ENCODE data around the gene UQCRQ.

The UQCRQ gene

DNA sequence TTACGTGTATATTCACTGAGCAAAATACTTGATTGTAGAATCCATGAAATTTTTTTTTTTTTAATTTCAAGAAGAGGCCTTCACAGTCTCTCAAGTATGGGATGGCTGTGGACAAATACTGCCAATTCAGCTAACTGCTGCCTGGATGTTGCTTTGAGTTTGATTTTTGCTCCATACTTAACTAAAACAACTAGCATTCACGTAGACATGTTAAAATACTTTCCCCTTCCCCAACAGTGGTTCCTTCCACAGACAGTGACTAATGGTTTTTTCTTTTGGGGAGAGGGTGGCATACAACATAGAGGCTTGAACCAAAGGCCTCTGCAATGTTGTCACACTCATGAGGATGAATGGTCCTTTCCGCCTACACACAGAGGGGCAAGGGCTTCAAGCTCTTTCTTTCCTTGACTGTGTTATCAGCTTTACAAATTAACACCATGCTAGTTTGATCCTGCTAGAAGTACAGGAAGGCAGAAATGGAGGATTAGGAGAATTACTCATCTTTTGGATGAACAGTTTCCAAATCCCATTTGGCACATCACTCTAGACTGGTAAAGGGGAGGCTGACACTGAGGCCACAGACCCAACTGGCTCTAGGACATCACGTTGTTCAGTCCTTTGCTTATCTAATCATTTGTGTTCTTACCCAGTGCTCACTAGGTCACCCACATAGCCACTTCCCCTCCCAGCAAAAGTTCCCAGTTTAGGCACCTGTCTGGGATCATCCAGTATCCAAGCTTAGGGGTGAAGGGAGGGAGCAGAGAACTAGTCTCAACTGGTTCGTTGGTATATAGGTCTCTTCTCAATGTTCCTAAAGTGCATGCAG, 5.2 kb downstream of the UQCRQ start:
- no peak for DNase-seq

DNA sequence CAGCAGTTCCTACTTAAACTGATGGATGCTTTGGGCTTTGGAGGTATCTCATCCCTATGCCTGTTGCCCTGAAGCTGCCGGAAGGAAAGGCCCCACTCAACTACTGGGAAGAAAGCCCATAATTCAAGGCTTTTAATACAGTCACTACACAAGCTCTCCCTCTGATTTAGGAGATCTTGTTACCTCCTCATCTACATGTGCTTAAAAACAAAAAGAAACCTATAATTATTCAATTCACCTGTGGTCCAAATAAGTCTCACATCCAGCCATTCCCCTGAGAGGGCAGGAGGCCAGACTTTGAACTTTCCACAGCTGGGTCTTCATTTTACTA, 6.3 kb downstream of the UQCRQ start:
- DNase-seq = no peak

DNA sequence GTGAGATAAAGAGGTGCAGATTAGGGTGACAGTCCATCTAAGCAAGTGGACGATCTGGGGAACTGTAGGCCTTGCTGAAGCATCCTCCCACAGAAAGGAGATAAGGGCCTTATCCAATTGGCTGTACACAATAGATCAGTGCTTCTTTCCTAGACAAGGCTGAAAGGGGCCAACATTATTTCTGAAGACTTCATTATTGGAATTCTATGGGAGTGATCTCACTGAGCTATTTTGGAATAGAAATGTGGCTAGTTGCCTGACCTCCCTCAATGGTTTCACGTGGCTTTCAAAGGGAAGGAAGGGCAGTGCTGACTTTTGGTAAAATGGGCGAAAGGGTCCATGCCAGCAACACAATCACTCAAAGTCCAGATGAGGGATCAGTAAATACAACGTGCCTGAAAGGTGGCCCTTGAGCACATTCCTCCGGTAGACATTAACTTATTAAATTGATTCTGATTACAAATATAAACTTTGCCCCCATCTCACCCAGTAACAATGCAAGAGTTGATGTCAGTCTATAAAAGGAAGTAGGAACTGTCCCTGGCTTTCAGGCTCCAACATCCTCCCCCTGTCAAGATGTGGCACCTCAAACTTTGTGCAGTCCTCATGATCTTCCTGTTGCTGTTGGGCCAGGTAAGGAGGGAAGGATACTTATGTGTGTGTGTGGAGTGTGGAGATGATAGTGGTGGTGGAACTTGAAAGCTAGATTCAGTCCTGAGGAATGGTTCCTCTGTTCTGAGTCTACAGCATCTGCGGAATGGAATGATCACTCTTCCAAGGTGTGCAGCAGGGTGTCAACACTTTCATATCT, 6.9 kb downstream of the UQCRQ start, which contains the start of gene LEAP2:
LEAP2 (plus strand) TSS at position 550 of the 811 bp plus-strand sequence; CDS start at position 577, 27 bp downstream.
- DNase-seq = no peak

DNA sequence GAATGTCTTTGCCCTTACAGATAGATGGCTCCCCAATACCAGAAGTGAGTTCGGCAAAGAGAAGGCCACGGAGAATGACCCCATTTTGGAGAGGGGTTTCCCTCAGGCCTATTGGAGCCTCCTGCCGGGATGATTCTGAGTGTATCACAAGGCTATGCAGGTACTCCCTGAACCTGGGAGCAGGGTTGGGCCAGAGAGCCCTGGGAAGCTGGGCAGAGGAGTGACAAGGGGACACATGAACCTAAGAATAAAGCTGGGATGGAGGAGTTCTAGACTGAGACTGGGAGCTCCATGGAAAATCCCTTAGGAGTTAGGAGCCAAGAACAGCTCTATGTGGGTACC, 7.5 kb downstream of the UQCRQ start:
- DNase-seq = no peak

GRCh38 chr5:132876020-132876759, 9.7 kb downstream of the UQCRQ start:
- DNase-seq = no peak

DNA sequence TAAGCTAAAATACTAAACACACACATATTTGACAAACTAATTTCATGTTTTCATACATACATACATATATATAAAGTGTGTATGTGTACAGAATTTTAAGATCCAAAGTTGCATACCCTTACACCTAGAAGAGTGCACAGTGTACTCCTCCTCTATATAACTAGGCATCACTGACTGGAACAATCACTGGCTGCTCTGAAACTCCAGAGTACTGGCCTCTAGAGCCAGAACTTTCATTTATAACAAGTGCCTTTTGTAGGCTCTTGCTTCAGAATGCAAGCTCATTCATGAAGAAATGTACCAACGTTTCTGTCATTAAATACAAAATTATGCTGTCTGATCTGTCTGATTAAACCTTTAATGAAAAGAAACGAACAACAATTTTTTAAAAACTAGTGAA, 11.0 kb downstream of the UQCRQ start:
- DNase-seq = no peak

DNA sequence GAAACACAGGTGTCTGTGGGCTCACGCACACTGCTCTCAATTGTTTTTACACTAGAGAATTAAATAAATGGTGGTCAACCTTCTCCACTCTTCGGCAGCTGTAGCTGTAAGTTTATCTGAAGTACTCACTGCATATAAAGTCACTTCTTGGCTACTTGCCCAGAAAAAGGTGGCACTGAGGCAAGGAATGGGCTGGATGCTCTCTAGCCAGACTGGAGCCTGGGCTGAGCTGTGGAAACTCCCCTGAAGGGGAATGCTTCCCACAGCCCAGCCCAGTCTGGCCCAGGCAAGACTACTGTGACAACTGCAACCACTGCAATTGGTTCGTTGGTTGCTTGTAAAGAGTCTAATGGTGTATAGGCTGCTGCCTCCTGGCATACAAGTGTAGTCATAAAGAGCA, 11.5 kb downstream of the UQCRQ start:
- no peak for DNase-seq

DNA sequence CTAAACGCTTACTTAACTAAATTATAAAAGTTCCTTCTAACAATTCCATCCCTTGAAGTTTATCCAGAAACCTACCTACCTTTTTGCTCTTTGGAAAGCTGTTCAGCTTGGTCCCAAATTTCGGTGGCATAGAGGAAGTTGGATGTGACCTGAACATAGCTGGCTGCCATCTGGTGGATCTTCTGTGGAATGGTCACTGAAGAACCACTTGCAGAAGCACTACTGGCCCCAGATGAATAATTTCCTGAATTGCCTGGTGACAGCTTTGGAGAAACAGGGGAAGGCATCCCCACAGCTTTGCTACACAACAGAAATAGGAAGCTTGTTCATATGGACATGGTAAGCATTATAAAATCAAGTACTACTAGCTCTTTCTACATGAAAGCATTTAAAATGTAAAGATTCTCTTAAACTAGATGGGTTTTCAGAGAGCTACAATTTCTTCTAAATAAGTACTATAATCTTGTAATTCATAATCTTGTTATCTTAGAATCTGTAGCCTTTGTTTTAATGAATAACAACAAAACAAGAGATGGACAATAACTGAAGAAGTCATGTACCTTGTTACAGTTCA, 16.9 kb downstream of the UQCRQ start:
- peak; percentile 45 for DNase-seq

DNA sequence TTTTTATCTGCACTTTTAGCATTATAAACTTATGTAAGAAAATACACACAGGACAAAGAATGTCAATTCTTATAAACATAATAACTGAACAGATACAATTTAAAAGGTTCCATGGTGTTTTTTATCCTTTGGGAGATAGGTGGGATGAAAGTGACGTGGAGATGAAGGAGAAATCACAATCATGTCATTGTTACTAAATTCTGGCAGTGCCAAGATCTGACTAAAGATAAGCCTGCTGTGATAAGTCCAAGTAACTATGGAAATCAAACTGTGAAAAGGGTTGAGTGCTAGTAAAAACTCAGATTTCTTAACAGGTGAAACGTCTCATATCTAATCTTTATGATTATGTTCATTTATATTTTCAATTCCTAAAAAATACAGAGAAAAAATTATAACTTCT, 18.1 kb downstream of the UQCRQ start:
- DNase-seq = no peak

DNA sequence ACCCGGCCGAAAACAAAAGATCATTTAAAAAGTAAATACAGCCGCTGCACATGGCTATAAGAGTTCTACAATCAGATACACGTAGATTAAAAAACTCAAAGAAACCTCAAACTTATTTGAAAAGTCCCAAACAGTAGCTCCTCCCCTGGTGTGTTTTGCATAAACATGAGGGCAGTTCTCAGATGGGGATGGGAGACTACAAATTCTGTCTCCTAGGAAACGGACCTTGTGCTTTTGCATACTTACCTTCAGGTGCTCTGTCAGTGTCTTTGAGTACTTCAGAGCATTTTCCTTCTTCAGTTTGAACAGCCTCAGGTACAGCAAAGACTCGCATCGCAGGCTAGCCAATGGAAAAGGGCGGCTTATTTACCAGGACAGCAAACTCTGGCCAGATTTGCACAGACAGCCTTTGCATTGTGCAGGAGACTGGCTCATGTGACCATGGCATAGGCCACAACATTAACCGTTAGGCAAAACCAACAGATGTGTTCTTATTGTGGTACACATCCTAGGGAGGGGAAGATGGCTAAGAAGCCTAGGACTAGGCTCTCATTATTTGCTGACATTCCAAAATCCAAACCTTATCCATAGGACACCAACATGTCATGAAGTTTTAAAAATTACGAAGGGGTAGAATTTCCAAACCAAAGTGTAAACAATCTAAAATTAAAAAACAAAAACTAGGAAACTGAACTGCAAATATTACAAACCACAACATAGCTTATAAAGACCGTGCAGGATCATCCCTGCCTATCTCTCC, 19.8 kb downstream of the UQCRQ start:
- no peak for DNase-seq

DNA sequence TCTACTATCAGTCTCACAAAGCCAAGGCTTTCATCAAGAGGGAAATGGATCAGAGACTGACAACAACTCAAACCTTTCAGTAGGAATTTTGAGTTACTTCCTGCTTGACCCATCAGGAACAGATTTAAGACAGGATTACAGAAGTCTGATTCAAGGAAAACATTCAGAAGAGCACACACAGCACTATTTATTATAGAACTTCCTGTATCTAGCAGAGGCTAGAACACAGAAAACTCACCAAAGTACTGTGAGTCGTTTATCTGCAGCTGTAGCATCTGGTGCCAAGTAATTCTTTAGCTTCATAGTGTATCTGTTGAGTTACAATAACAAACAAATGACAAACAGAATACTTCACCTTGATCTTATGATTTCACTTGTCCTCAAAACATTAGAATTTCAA, 20.8 kb downstream of the UQCRQ start:
- no peak for DNase-seq

DNA sequence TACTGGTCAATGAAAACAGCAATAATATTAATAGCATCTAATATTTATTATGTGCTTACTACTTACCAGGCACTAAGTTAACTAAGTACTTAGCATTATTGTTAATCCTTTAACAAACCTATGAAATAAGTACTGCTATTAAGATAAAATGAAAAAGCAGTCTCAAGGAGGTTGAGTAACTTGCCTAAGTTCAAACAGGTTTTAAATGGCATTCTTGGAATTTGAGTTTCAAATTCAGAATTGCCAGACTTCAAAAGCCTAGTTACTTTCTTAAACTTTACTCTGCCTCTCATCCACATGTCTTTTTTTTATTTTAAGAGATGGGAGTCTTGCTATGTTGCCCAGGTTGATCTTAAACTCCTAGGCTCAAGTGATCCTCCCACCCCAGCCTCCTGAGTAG, 23.1 kb downstream of the UQCRQ start:
- no peak for DNase-seq

- DNase-seq = no peak
Measured at GRCh38 chr5:132890817-132891216, 24.4 kb downstream of the UQCRQ start.

DNA sequence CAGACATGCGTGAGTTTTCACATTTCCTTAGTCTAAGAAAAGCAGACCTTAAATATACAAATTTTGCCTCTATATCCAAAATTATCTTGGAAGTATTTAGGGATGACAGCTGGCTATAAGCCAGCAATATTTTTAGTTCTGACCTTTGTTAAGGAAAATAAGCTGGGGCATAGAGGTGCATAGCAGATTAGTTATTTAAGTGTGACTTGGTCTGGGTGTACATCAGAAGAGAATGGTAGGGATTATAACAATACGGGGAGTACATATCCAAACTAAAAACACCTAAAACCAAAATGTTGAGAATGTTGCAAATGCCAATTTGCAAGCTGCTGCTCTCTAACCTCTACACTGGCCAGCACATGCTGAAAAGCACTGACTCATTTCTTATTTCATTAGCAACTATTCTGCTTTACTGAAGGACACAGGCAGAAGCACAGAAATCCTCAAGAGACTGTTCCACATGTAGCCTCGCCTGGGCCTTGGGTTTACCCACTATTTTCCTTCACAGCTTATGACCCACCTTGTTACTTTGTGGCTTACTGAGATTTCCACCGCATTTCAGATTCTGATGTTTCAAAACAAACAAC, 29.4 kb downstream of the UQCRQ start:
- DNase-seq = no peak

DNA sequence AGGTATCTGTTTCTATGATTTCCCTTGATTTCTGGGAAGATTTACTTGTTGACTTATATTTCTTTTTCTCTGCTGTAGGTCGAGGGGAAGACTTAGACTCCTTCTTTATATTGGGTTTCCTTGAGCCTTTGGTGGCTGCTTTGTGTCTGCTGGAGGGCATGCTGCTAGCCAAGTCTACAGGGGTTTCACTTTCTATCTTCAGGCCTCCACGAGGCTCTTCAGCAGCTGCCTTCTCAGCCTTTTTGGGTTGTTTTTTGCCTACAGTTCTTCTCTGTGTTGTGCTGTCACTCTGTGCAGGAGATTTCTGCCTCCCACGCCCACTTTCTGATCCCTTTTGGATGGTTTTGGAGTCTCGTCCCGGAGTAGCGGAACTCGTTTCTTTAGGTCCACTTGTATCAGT, 30.2 kb downstream of the UQCRQ start:
- DNase-seq = no peak

- no peak for DNase-seq
Measured at GRCh38 chr5:132898094-132898493, 31.7 kb downstream of the UQCRQ start.

GRCh38 chr5:132901036-132901435, 34.6 kb downstream of the UQCRQ start:
- DNase-seq = no peak

- DNase-seq = no peak
Measured at GRCh38 chr5:132901730-132902129, 35.3 kb downstream of the UQCRQ start.

DNA sequence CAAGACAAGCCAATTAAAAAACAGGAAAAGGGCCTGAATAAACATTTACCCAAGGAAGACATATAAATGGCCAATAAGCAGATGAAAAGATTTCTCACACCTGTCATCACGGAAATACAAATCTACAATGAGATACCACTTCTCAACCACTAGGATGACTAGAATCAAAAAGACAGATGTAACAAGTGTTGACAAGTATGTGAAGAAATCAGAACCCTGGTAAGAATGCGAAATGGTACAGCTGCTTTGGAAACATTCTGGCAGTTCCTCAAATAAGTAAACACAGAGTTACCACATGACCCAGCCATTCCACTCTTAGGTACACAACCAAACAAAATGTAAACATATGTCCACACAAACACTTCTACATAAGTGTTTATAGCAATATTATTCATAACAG, 39.5 kb downstream of the UQCRQ start:
- DNase-seq = no peak

DNA sequence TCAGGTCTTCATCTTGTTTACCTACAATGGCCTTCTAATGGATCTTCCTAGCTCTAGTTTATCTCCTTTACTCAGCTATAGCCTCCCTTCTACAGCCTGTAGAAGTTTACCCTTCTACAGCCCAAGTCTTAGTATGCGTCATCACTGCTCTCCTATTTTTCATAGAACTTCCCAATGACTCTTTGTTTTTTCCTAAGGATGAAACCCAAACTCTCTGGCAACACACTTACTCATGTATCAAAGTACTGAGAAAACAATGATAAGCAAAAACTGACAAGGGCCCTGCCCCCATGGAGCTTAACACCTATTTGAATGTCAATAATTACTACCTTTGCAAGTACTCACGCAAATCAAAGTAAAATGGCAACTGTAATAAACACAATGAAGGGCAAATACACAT, 40.7 kb downstream of the UQCRQ start:
- DNase-seq = no peak

GRCh38 chr5:132909702-132910101, 43.3 kb downstream of the UQCRQ start:
- DNase-seq = no peak

GRCh38 chr5:132915681-132916080, 49.2 kb downstream of the UQCRQ start:
- DNase-seq = no peak
